Measurements from ENCODE around the gene PPIL6. TPM values are rescaled to one million over a fixed set of nuclear protein-coding genes. Genes with fewer than 3 reads are reported as not detected.

The PPIL6 gene
- total RNA-seq, 1 experiment from 2014 or later: not detected

- ChIA-PET POLR2A (no interaction called here), CTCF (no interaction called here)
- no TSS peak for BruUV-seq (replicated peaks)
- peaks cover 13% of the 10 kb centered on the region for H3K4me1 ChIP-seq
- H3K9me3 ChIP-seq: no peaks in the 10 kb centered on the region
- no peaks in the 10 kb centered on the region for H3K27me3 Mint-ChIP-seq (ENCODE audit: insufficient read depth, unreplicated experiment)
- H3K36me3 Mint-ChIP-seq (ENCODE audit: insufficient read depth, unreplicated experiment): peaks cover 7% of the 10 kb centered on the region
- H3K27me3 ChIP-seq (replicated peaks; ENCODE audit: control insufficient read depth, insufficient read depth, low read length): no peaks in the 10 kb centered on the region
- no peaks in the 10 kb centered on the region for H3K9me3 Mint-ChIP-seq (ENCODE audit: unreplicated experiment)
- no peak for DNase-seq
- peaks cover 14% of the 10 kb centered on the region for H3K4me1 Mint-ChIP-seq (ENCODE audit: low read depth, unreplicated experiment)
- no peak overlapping the region for H3K4me3 Mint-ChIP-seq (ENCODE audit: unreplicated experiment)
- H3K4me3 ChIP-seq (ENCODE audit: low read depth, low read length): no peak overlapping the region
- no peak for TF ChIP-seq CTCF (IDR thresholded peaks at IDR 0.05; ENCODE audit: insufficient read depth in 1 of 2, low read depth in 1 of 2, low read length in 1 of 2, severe bottlenecking in 1 of 2, unreplicated experiment in 1 of 2)
- intact Hi-C loops (cut with micrococcal nuclease; ENCODE audit: unreplicated experiment): no loop called here
- no peak overlapping the region for H3K27ac Mint-ChIP-seq (ENCODE audit: unreplicated experiment)
- no peaks in the 10 kb centered on the region for H3K36me3 ChIP-seq (ENCODE audit: control insufficient read depth, insufficient read depth, low read length)
Observed at GRCh38 chr6:109485266-109485935, 45.0 kb upstream of the PPIL6 start.

- no peaks in the 10 kb centered on the region for H3K27me3 Mint-ChIP-seq (ENCODE audit: insufficient read depth, unreplicated experiment)
- no peak for DNase-seq
- BruUV-seq (replicated peaks): no TSS peak
- H3K9me3 ChIP-seq: no peaks in the 10 kb centered on the region
- no peak overlapping the region for H3K27ac Mint-ChIP-seq (ENCODE audit: unreplicated experiment)
- no peak for TF ChIP-seq CTCF (IDR thresholded peaks at IDR 0.05; ENCODE audit: insufficient read depth in 1 of 2, low read depth in 1 of 2, low read length in 1 of 2, severe bottlenecking in 1 of 2, unreplicated experiment in 1 of 2)
- no peaks in the 10 kb centered on the region for H3K27me3 ChIP-seq (replicated peaks; ENCODE audit: control insufficient read depth, insufficient read depth, low read length)
- H3K4me3 Mint-ChIP-seq (ENCODE audit: unreplicated experiment): peak overlapping the region; percentile 63
- no peaks in the 10 kb centered on the region for H3K36me3 ChIP-seq (ENCODE audit: control insufficient read depth, insufficient read depth, low read length)
- peaks cover 13% of the 10 kb centered on the region for H3K4me1 ChIP-seq
- intact Hi-C loops (cut with micrococcal nuclease; ENCODE audit: unreplicated experiment): loop anchor here (5.0 kb wide), 1 partner anchor 37 kb away; no protein-coding TSS in a partner anchor
- ChIA-PET POLR2A (no interaction called here), CTCF (no interaction called here)
- H3K9me3 Mint-ChIP-seq (ENCODE audit: unreplicated experiment): no peaks in the 10 kb centered on the region
- H3K4me3 ChIP-seq (ENCODE audit: low read depth, low read length): no peak overlapping the region
- peaks cover 18% of the 10 kb centered on the region for H3K4me1 Mint-ChIP-seq (ENCODE audit: low read depth, unreplicated experiment)
- peaks cover 12% of the 10 kb centered on the region for H3K36me3 Mint-ChIP-seq (ENCODE audit: insufficient read depth, unreplicated experiment)
Observed at GRCh38 chr6:109484122-109484521, 43.7 kb upstream of the PPIL6 start.

GRCh38 chr6:109483735-109484057 is 43.3 kb upstream of the PPIL6 start:
- intact Hi-C loops (cut with micrococcal nuclease; ENCODE audit: unreplicated experiment): loop anchor here (5.0 kb wide), 1 partner anchor 36 kb away; no protein-coding TSS in a partner anchor
- Mint-ChIP-seq H3K27me3 (ENCODE audit: insufficient read depth, unreplicated experiment) (no peaks in the 10 kb centered on the region), H3K36me3 (ENCODE audit: insufficient read depth, unreplicated experiment) (peaks cover 16% of the 10 kb centered on the region), H3K27ac (ENCODE audit: unreplicated experiment) (no peak overlapping the region), H3K9me3 (ENCODE audit: unreplicated experiment) (no peaks in the 10 kb centered on the region), H3K4me1 (ENCODE audit: low read depth, unreplicated experiment) (peaks cover 23% of the 10 kb centered on the region), H3K4me3 (ENCODE audit: unreplicated experiment) (peak overlapping the region; percentile 63)
- ChIA-PET CTCF (no interaction called here), POLR2A (no interaction called here)
- H3K4me1 ChIP-seq: peaks cover 13% of the 10 kb centered on the region
- DNase-seq: no peak
- BruUV-seq (replicated peaks): no TSS peak
- no peaks in the 10 kb centered on the region for H3K36me3 ChIP-seq (ENCODE audit: control insufficient read depth, insufficient read depth, low read length)
- no peak for TF ChIP-seq CTCF (IDR thresholded peaks at IDR 0.05; ENCODE audit: insufficient read depth in 1 of 2, low read depth in 1 of 2, low read length in 1 of 2, severe bottlenecking in 1 of 2, unreplicated experiment in 1 of 2)
- no peaks in the 10 kb centered on the region for H3K27me3 ChIP-seq (replicated peaks; ENCODE audit: control insufficient read depth, insufficient read depth, low read length)
- H3K9me3 ChIP-seq: no peaks in the 10 kb centered on the region
- H3K4me3 ChIP-seq (ENCODE audit: low read depth, low read length): peak overlapping the region; percentile 44
